Activated CD4-positive, alpha-beta T cell treated with anti-CD3 and anti-CD28 coated beads for 24 hours (primary cell): Measurements from ENCODE around the gene PRSS23.
"Not testable (repeated sequence)": the region's sequence is repeated elsewhere in the genome, so short reads cannot be mapped to it uniquely, and the experiment has no call there.

Experiments used
- DNase-seq, 2 donors: peaks; one replicate each; pipeline ENCODE4 v3.0.0-alpha.2; 2020; ENCODE audit warnings: low read depth in 2 of 2

The PRSS23 gene, protein sequence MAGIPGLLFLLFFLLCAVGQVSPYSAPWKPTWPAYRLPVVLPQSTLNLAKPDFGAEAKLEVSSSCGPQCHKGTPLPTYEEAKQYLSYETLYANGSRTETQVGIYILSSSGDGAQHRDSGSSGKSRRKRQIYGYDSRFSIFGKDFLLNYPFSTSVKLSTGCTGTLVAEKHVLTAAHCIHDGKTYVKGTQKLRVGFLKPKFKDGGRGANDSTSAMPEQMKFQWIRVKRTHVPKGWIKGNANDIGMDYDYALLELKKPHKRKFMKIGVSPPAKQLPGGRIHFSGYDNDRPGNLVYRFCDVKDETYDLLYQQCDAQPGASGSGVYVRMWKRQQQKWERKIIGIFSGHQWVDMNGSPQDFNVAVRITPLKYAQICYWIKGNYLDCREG

DNA sequence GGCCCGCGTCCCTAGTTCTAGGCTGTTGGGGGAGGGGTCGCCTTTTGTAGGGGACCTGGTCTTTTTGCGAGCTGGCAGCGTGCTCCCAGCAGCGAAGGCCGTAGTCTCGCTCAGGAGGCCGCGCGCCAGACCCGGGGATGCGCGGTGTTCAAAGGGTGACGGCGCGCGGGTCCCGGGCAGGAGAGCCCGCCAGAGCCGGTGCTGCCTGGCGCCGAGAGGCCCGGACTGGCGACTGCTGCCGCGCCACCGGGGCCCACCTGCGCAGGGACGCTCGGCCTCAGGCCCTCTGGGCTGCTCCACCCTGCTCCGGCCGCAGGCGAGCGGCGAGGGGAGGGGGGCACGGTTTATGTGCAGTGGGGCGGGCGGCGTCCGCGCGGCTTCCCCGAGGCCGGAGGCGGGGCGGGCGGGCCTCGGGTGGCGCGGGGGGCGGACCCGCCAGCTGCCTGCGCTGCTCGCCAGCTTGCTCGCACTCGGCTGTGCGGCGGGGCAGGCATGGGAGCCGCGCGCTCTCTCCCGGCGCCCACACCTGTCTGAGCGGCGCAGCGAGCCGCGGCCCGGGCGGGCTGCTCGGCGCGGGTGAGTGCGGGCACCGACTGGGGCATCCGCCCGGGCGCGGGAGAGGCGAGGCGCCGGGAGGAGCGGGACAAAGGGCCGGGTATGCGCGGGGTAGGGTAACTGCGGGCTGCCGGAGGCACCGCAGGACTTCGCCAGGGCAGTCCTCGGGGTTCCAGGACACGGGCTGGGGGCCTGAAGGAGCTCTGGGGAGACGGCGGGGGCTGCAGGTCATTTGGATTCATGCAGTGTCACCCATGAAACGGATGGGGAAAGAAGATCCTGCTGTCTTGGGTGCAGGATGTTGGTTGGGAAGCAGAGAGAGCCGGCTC is at the start of gene PRSS23:
TSS of gene PRSS23 (plus strand) at position 467 of the 884 bp plus-strand sequence. CDS start 7,102 bp downstream, outside the sequence.
- DNase-seq = no peak

DNA sequence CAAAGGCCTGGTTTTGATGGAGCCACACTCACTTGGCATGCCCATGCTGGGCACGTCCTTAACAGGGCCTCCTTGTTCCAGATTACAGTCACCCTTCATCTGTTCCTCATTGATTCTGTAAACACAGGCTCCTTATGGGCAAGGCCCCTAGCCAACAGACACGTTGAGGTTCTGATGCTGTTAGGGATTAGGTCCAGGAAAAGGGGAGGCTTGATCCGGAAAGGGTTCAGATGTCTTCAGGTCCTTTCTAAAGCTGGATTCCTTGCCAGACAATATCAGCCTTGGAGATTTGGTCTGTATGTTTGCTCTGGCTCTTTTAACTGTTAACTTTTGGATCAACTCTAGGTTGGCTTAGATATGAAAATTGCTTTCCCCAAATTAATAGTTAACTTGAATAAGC is 46.9 kb upstream of the PRSS23 start:
- DNase-seq = no peak

DNA sequence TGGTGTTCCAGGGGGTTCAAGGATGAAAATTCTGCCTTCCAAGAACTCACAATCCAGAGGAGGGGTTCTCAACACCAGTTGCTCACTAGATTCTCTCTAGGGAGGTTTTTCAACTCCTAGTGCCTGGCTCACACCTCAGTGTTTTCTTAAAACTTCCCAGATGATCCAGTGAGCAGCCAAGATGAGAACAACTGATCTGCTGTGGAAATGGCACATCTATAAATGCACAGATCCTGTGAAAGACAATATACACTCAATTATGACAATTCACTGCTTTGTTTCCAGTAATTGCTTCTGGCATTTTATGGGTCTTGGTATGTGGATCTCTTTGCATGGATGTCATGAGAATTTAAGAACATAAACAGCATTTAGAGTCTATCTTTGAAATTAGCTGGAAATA is 45.2 kb upstream of the PRSS23 start:
- DNase-seq = no peak

DNA sequence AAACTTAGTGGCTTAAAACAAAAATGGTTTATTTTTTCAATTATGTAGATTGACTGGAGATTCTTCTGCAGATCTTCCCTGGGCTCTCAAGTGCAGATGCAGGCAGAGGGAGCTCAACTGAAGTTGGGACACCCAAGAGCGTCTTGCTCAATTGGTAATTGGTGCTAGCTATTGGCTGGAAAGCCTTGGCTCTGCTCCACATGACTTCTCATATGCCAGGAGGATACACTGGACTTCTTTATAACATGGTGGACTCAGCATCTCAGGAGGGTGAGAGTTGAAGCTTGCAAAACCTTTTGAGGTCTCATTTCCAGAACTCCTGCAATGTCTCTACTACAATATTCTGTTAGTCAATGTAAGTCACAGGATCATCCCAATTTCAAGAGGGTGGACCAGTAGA is 42.2 kb upstream of the PRSS23 start:
- no peak for DNase-seq

DNA sequence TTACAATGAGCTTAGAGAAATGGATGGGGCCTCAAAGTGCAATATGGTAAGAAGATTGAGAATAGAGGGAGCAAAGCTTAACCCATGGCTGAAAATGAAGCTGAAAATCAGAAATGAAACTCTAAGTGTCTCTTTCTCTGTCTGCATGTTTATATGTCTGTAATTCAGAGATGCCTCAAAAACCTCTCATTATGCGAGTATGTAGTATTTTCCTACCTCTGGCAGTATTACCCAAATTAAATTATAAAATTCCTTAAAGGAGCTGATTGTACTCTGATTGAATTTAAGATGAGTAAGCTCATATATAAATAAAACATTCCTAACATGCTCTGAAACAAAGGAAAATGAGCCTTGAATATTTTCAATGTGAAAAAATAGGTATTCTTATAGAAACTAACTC is 39.8 kb upstream of the PRSS23 start:
- DNase-seq = no peak

DNA sequence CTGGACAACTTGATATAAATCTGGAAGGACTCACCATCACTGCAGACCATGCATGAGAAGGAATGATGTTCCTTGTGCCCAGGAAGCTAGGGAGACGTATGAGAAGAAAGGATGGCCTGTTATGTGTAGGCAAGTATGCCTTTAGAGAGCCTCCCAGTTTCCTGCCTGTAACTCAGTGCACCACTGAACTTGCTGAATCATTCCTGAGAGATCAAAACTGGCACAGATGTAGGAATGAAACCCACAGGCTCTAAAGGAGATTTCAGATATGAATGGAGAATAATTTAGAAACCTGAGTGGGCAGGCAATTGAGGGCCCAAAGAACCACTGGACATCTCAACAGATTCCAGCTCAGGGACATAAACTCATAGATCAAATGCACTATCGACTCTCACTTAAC is 38.4 kb upstream of the PRSS23 start:
- no peak for DNase-seq

DNA sequence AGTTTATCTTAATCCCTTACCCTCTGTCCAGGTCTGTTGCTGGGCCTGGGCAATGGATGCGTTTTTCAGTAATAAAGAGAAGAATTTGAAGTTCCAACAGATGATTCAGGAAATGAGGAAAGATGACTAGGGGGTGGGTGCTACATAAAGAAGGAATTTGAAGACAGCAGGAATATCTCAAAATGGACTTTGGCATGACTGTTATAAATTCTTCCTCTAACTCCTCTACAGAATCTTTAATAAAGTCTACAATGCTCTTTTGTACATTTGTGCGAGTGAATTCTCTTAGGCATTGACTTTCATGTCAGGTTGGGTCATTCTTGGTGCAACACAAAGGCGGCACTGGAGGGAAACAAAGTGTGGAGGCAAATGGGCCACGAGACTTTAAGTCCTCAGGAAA is 35.1 kb upstream of the PRSS23 start:
- DNase-seq = no peak

DNA sequence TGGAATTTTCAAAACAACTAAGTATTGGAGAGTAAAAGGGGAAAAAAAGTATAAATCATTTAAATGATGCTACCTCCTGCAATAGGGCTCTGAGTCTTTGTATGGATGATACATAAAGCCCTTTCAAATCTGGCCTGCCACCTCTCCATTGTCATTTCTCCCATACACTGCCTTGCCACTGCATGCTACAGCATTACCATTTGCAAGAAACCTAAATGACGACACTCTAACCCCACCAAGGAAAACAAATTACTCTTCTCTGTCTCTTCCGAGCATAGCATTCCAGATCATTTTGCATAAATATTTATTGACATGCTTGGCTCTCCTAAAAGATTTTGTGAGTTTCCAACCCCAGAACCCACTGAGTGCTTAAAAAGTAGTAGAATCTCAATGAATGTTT is 34.5 kb upstream of the PRSS23 start:
- no peak for DNase-seq

DNA sequence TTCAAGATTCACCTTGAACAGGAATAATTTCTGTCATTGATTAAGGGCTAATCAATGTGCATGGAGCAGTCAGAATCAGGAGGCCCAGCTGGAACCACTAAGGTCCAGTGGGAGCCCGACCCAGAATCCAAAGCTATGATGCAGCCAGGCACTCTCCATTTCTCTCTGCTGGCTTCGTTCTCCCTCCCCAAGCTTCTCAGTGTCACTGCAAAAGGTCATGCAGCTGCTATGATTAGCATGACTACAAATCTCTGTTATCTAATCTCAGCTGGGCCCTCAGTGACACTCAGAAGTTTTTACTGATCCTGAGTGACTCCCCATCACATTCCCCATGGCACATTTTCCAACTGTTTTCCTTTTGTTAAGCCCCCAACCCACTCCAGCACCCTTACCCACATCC is 31.1 kb upstream of the PRSS23 start:
- no peak for DNase-seq

DNA sequence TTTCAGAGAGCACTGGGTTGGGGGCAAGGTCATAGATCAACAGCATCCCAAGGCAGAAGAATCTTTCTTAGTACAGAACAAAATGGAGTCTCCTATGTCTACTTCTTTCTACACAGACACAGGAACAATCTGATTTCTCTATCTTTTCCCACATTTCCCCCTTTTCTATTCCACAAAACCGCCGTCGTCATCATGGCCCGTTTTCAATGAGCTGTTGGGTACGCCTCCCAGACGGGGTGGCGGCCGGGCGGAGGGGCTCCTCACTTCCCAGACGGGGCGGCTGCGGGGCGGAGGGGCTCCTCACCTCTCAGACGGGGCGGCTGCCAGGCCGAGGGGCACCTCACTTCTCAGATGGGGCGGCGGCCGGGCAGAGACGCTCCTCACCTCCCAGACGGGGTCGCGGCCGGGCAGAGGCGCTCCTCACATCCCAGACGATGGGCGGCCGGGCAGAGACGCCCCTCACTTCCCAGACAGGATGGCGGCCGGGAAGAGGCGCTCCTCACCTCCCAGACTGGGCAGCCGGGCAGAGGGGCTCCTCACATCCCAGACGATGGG is 29.8 kb upstream of the PRSS23 start:
- not testable (repeated sequence) for DNase-seq

DNA sequence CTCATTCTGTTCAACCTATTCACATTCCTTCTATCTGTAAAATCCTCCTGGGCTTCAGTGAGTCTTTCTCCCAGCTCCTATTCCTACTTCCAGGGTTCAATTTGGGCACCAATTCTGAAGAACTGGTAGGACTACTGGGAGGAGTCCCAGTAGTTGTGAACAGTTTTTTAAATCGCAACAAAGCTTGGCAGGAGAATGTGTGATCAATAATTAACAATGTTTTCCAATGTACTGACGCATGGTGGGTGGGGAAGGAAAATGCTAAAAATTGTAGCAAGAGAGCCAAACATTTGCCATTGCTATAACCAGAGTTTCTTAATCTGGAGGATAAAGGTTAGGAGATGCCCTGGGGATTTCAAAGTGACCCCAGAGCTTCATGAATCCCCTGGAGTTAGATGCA is 27.3 kb upstream of the PRSS23 start:
- no peak for DNase-seq

DNA sequence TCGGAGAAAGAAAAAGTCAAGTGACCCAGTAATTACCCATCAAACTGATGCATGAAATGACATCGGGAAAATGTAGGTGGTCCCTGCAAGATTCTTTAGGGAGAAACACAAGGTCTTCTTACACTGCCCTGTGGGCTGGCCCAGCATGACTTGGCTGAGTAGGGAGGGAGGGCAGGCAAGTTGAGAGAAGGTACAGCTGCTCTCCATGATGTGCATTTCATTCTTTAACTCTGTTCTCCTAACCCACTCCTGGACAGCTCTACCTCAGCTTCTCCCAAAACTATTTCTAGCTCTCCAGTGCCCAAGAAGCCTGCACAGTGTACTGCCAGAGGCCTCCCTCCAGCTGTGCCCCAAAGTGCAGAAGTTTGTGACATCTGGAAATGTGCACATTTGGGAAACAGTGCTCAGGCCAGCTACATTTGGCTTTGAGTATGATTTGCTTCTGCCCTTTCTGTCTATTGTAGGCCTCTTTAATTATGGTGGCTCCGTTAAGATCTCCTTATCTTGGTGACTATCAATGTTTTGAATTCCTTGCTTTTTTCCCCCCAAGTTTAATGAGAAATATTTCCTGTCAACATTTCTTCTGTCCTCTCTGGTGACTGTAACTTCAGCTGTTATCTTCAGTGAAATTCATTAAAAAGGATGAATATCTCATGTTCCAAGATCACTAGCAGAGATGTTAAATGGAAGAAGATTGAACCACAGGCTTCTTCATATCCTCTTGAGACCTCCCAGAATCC is 26.7 kb upstream of the PRSS23 start:
- DNase-seq = no peak

DNA sequence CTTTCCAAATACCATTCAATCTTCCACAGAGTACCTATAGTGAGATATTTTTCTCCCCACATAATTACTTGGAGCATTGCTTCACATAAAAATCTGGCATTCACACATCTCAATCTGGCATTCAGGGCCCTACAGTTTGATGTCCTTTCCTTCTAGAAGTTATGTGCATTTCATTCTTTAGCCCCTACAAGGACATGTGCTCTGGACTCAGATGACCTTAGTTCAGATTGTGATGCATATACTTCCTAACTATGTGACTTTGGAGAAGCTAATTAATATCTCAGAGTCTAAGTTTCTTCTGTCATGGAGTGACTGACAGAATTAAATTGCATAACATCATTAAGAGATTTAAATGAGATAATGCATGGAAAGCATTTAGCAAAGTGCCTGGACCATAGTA is 25.9 kb upstream of the PRSS23 start:
- no peak for DNase-seq

DNA sequence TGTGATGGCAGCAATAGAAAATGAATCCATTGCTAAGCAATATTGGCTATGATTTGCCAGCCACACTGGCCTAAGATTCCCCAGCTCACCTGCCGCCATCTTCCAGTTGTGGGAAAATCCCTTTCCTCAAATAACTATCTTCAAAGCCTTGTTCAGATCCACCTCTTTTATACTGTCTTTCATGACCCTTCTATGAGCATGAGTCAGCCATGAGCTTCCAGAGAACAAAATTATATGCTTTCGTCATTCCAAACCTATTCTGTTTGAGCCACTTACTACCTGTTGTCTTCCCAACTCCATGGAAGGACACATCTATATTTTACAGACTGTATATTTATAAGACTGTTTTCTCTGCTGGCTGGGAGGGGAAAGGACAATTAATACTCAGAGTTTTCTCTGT is 25.0 kb upstream of the PRSS23 start:
- DNase-seq = no peak

DNA sequence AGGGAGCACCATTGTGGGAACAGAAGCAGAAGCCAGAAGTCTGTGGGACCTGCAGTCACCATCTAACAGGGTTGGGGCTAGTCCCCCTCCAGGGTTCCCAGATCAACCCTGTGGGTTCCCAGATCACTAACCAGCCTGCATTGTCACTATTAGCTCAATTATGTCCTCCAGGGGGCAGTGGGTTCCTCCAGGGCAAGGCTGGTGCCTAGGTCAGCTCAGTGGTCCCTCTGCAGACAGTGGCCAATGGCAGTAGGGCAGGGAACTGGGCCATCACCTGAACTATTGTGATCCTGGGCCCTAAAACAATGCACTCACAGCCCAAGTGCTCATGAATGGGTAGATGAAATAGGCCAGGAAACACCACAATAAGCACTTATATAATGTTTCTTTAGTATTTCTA is 18.8 kb upstream of the PRSS23 start:
- no peak for DNase-seq

DNA sequence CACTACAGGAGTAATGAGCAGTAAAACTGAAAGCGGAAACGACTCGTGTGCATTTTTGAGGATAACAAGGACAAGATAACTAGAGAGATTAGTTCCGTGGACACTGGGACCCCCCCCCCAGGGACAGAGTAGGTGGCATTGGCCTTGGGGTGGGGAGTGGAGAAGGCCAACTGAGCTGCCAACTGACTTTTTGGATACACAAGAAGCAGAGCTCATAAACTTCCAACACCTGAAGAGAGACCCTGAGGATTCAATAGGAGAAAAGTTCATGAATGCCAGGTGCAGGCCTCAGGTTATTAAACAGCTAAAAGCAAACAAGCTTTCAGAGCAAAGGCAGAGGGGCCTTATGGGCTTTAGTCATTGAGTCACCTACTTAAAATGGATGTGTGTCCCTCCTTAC is 17.6 kb upstream of the PRSS23 start:
- DNase-seq = no peak

DNA sequence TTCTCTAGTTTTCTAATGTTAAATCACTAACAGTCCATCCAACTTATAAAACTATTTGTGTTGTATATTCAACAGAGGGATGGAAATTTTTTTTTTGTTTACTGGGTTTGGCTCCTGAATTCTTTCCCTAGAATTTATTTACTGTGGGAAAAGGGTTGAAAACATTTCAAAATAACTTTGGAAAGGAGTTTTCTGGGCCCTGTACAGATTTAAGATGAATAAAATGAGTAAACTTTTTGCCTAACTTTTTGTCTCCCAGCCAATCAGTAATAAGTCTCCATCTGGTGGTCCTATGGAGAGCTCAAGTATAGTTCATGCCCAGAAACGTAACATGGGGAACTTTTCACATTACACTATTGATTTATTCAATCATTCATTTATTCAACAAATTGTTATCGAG is 16.7 kb upstream of the PRSS23 start:
- DNase-seq = no peak

DNA sequence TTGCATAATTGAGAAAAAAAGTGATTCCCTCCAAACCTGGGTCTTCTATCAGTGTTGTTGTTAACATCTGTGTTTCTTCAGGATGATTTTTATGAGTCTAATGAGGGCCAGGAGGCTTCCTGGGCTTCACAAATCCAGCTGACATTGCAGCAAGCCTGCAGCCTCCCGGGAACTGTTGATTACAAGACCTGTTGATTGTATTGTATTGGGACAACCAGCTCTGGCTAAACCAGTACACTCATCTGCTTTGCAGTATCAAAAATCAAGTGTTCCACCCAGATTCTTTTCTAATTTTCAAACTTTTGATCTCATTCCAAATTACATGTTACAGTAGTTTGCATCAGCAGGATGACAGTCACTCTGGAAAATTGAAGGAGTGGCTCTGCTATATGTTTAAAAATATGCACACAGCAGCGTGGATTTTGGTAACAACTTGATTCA is 16.1 kb upstream of the PRSS23 start:
- no peak for DNase-seq

DNA sequence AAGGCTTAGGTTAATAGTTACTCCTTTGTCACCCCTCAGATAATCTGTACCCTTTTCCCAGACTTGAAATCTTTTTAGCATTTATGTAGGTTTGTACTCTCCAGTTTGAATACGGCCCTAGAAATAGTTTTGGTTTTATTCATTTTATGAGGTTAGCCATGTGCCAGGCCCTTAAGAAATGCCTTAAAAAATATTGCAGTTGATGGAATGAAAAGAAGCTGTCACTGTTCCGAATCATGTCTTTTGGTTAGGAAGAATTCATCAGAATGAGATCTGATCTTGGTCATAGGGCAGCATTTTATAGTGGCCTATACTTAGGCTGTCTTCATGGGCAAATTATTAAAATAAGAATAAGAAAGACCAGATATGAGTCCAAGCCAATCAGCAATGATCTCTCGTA is 14.8 kb upstream of the PRSS23 start:
- no peak for DNase-seq

DNA sequence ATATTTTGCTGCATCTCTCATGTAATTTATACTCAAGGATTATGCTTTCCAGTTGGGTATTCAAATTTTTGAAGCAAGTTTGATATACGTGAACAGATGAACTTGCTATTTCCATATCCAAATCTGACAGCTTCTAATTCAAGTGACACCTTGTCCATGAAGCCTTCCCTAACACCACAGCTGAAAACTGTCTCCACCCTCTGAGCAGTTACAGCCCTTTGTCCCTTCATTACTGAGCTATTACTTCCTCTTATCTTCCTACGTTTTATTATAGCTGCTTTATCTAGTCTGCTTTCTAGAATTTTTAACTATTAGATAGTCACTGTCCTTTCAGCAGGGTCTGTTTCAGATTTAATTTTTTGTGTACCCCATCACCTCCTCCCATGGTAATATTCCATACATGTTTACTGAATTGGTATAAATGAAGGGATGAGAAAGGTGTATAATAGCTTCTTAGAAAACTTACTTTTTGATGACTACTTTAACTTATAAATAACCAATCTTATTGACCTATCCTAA is 13.3 kb upstream of the PRSS23 start:
- DNase-seq = no peak

DNA sequence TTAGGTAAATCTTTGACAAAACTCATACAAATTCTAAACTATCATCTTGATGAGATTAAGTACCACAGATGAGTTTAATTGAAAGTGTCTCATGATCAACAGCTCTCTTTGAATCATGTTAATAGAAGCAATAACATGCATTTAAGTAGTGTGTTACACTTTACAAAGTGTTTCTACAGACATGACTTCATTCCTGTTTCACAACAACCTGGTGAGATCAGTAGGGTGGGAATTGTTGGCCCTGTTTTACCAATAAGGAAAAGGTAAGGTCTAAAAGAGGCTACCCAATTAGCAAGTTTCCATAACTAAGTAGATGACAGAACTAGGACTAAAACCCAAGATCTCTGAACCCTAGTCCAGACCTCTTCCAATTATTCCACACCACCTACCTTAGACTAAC is 12.7 kb upstream of the PRSS23 start:
- DNase-seq = no peak

DNA sequence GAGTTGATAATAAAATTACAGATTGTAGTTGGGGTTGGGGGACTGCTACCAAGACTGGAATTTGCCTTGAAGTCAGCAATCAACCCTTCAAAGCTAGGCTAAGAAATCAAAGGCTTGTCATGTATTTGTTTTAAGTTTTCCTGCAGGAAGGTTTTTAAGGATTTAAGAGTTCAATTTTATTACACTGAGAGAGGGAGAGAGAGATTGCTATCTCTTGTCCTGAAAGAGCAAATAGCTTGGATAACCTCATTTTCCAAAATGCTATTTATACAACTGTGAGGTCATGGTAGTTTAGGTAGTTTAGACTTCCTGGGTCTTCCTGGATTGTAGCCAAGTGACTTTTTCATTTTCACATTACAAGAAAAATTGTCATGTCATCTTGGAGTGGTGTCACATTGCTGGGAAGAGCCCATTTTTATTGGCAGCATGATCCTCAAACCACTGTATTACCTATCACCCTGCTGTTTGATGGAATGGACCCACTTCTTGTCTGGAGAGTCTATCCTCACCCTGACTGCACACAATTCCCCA is 10.1 kb upstream of the PRSS23 start:
- no peak for DNase-seq
